PFSK-1 (cell line): ENCODE data around the gene TEX29.

Experiments used
- POLR2AphosphoS5 ChIP-seq: IDR thresholded peaks from 2 replicates; pipeline ENCODE4 v1.6.1; 2012; ENCODE audit warnings: low read depth, mild to moderate bottlenecking, control low read depth, low read length, moderate library complexity
- TAF1 ChIP-seq: IDR thresholded peaks from 2 replicates; pipeline ENCODE4 v1.6.1; 2012; ENCODE audit warnings: low read length, control low read depth, borderline replicate concordance; ENCODE audit not compliant: insufficient read depth
- TF ChIP-seq, protein P1 (sequence below), 2 experiments: IDR thresholded peaks; 2 replicates each; pipeline versions ENCODE4 v1.6.1 to v1.8.0; 2011 to 2012; ENCODE audit warnings: low read depth in 2 of 2, low read length in 2 of 2, control low read depth in 1 of 2, inconsistent platforms in 1 of 2, mild to moderate bottlenecking in 1 of 2, moderate library complexity in 1 of 2; ENCODE audit not compliant: insufficient read depth in 1 of 2

DNA sequence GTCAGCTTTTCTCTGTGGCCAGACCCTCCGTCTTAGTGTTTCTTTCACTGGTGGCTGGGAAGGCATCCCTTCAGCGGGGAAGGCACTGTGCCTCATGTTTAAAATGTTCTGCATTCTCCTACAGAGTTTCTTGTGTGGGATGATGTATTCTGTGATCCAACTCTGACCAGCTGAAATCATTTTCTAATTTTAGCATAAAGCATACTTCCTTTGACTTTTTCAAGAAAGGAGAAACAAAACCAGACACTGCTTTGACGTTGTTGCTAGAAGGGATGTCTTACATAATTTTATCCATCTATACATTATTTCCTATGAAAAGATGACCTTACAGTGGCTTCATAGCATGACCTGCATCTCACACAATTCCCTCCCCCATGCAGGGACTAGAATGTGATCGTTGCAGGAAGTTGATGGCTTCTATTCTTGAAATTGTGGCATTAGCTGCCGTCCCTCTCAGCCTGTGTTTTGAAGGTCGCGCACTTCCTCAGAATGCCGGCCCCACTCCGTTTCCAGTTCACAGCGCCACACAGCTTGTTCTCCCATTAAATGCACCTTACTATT is 38.6 kb upstream of the TEX29 start:
- TF ChIP-seq POLR2AphosphoS5: no peak
- no peak for TF ChIP-seq TAF1
- TF ChIP-seq, protein P1, sequence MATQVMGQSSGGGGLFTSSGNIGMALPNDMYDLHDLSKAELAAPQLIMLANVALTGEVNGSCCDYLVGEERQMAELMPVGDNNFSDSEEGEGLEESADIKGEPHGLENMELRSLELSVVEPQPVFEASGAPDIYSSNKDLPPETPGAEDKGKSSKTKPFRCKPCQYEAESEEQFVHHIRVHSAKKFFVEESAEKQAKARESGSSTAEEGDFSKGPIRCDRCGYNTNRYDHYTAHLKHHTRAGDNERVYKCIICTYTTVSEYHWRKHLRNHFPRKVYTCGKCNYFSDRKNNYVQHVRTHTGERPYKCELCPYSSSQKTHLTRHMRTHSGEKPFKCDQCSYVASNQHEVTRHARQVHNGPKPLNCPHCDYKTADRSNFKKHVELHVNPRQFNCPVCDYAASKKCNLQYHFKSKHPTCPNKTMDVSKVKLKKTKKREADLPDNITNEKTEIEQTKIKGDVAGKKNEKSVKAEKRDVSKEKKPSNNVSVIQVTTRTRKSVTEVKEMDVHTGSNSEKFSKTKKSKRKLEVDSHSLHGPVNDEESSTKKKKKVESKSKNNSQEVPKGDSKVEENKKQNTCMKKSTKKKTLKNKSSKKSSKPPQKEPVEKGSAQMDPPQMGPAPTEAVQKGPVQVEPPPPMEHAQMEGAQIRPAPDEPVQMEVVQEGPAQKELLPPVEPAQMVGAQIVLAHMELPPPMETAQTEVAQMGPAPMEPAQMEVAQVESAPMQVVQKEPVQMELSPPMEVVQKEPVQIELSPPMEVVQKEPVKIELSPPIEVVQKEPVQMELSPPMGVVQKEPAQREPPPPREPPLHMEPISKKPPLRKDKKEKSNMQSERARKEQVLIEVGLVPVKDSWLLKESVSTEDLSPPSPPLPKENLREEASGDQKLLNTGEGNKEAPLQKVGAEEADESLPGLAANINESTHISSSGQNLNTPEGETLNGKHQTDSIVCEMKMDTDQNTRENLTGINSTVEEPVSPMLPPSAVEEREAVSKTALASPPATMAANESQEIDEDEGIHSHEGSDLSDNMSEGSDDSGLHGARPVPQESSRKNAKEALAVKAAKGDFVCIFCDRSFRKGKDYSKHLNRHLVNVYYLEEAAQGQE (IDR thresholded peaks at IDR 0.05; ENCODE audit: insufficient read depth in 1 of 2, low read depth in 2 of 2, low read length in 2 of 2): no peak
